ENCODE data around the gene ZNF275. TPM values are rescaled to one million over a fixed set of nuclear protein-coding genes. Genes with fewer than 3 reads are reported as not detected.
A peak's percentile ranks its signal among the peaks of the same experiment; 100 is the strongest.
"Not testable (repeated sequence)": the region's sequence is repeated elsewhere in the genome, so short reads cannot be mapped to it uniquely, and the experiment has no call there.

Gene ZNF275
- total RNA-seq, 2 donors from 2014 or later: 12.0 to 12.4 TPM

DNA sequence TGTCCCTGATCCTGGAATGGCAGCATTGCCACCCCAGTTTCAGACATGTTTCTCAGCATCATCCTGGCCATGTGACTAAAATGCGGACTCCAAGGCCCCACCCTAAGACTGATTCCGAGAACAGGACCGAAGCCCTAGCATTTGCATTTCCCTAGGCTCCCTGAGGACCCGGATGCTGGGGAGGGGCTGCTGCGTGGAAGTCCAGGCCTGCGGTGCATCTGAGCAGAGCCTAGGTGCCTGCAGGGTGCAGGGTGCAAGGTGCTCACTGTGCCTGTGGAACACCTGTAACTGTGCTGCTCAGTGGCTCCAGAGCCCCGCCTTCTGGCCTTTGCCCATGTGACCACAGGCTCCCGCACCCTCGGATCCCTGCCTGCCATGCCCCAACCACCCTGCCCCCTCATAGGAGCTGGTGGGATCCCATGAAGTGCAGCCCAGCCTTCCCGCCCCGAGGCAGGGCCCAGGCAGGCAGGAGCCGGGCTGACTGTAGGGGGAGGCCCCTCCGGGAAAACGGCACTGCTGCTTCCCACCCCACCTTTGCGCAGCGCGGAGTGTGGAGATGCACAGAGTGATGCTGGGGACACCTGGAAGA, 27.3 kb upstream of the ZNF275 start:
- ATAC-seq (no peak), DNase-seq (no peak)
- peaks cover 4% of the 10 kb centered on the region for H3K4me1 Mint-ChIP-seq
- H3K9me3 ChIP-seq (ENCODE audit: control insufficient read depth, low read length, poor library complexity, severe bottlenecking): no peaks in the 10 kb centered on the region
- no peaks in the 10 kb centered on the region for H3K36me3 Mint-ChIP-seq (ENCODE audit: low read depth)
- no peak overlapping the region for H3K27ac Mint-ChIP-seq
- peaks cover 20% of the 10 kb centered on the region for H3K27me3 Mint-ChIP-seq
- H3K4me3 Mint-ChIP-seq: no peak overlapping the region

- no peak overlapping the region for H3K4me3 Mint-ChIP-seq
- peaks cover 20% of the 10 kb centered on the region for H3K27me3 Mint-ChIP-seq
- no peak overlapping the region for H3K27ac Mint-ChIP-seq
- no peaks in the 10 kb centered on the region for H3K36me3 Mint-ChIP-seq (ENCODE audit: low read depth)
- peaks cover 4% of the 10 kb centered on the region for H3K4me1 Mint-ChIP-seq
- no peak for DNase-seq
- no peak for ATAC-seq
- no peaks in the 10 kb centered on the region for H3K9me3 ChIP-seq (ENCODE audit: control insufficient read depth, low read length, poor library complexity, severe bottlenecking)
Observed at GRCh38 chrX:153307276-153308178, 26.4 kb upstream of the ZNF275 start.

DNA sequence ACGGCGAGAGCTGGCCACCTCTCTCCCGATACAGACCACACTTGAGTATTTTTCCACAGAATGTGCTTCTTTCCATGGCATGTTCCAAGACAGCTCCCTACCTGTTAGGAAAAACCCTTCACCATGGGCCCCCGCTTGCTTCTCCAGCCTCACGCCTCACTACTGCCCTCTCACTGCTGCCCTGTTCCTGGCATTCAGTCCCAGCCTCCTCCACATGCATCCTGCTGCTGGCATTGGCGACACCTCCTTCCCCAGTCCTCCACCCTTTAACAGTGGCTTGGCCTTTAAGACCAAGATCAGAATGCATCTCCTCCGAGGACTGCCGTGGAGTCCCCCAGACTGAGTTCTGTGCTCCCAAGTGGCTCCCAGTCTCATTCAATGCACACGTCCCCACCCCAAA, 23.1 kb upstream of the ZNF275 start:
- Mint-ChIP-seq H3K4me3 (no peak overlapping the region), H3K4me1 (no peaks in the 10 kb centered on the region), H3K36me3 (ENCODE audit: low read depth) (no peaks in the 10 kb centered on the region), H3K27me3 (no peaks in the 10 kb centered on the region), H3K27ac (no peak overlapping the region)
- no peak for ATAC-seq
- no peaks in the 10 kb centered on the region for H3K9me3 ChIP-seq (ENCODE audit: control insufficient read depth, low read length, poor library complexity, severe bottlenecking)
- no peak for DNase-seq

DNA sequence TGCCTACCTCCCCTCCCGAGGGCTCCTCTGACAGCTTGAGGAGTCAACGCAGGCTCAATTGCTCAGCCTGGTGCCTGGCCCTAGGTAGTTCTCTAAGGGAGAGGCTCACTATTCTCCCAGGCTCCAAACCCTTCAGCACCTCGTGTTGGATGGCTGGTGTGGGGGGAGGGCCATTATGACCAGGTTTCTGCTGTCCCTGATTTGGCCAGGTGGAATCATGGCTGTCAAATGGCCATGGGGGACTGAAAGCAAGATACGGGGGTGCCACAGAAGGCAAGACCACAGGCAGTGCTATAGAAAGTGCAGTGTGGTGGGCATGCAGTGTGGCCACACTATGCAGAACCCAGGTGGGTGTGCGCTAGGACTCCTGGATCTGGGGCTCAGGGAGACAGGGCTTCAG, 21.9 kb upstream of the ZNF275 start:
- H3K27ac Mint-ChIP-seq: no peak overlapping the region
- H3K36me3 Mint-ChIP-seq (ENCODE audit: low read depth): no peaks in the 10 kb centered on the region
- no peak for DNase-seq
- no peaks in the 10 kb centered on the region for H3K27me3 Mint-ChIP-seq
- no peak overlapping the region for H3K4me3 Mint-ChIP-seq
- no peaks in the 10 kb centered on the region for H3K4me1 Mint-ChIP-seq
- H3K9me3 ChIP-seq (ENCODE audit: control insufficient read depth, low read length, poor library complexity, severe bottlenecking): no peaks in the 10 kb centered on the region
- no peak for ATAC-seq

GRCh38 chrX:153312842-153313241, 21.1 kb upstream of the ZNF275 start:
- ATAC-seq (no peak), DNase-seq (no peak)
- no peak overlapping the region for H3K27ac Mint-ChIP-seq
- H3K9me3 ChIP-seq (ENCODE audit: control insufficient read depth, low read length, poor library complexity, severe bottlenecking): no peaks in the 10 kb centered on the region
- H3K36me3 Mint-ChIP-seq (ENCODE audit: low read depth): no peaks in the 10 kb centered on the region
- H3K4me3 Mint-ChIP-seq: no peak overlapping the region
- no peaks in the 10 kb centered on the region for H3K27me3 Mint-ChIP-seq
- H3K4me1 Mint-ChIP-seq: no peaks in the 10 kb centered on the region

GRCh38 chrX:153317306-153317705, 16.6 kb upstream of the ZNF275 start:
- Mint-ChIP-seq H3K4me3 (no peak overlapping the region), H3K4me1 (no peaks in the 10 kb centered on the region), H3K27ac (no peak overlapping the region), H3K27me3 (peaks cover 4% of the 10 kb centered on the region), H3K36me3 (ENCODE audit: low read depth) (no peaks in the 10 kb centered on the region)
- ATAC-seq (no peak), DNase-seq (no peak)
- no peaks in the 10 kb centered on the region for H3K9me3 ChIP-seq (ENCODE audit: control insufficient read depth, low read length, poor library complexity, severe bottlenecking)

- H3K36me3 Mint-ChIP-seq (ENCODE audit: low read depth): no peaks in the 10 kb centered on the region
Observed at GRCh38 chrX:153317996-153318722, 15.8 kb upstream of the ZNF275 start.

DNA sequence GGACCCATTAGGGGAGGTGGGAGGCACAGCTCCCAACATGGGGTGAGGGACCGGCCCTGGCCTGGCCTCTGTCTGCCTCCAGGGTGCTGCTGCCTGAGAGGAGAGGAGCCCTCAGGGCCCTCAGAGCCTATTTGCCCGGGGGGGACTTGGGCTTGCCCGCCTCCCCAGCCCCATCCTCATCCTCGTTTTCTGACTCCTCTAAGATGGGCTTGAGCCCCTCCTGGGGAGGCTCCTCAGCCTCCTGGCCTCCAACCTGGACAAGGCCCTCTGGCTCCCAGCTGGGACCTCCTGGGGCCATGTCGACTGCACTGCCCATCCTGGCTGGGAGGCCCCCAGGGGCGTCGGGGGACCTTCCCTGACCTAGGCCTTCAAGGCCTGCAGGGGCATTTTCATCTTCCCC, 15.1 kb upstream of the ZNF275 start:
- H3K27ac Mint-ChIP-seq: no peak overlapping the region
- H3K27me3 Mint-ChIP-seq: peaks cover 4% of the 10 kb centered on the region
- no peaks in the 10 kb centered on the region for H3K36me3 Mint-ChIP-seq (ENCODE audit: low read depth)
- DNase-seq (no peak), ATAC-seq (no peak)
- H3K4me1 Mint-ChIP-seq: peaks cover under 1% of the 10 kb centered on the region
- H3K9me3 ChIP-seq (ENCODE audit: control insufficient read depth, low read length, poor library complexity, severe bottlenecking): no peaks in the 10 kb centered on the region
- no peak overlapping the region for H3K4me3 Mint-ChIP-seq

More at GRCh38 chrX:153317996-153318722, 15.8 kb upstream of the ZNF275 start:
- Mint-ChIP-seq H3K4me3 (no peak overlapping the region), H3K4me1 (no peaks in the 10 kb centered on the region), H3K27me3 (peaks cover 4% of the 10 kb centered on the region), H3K27ac (no peak overlapping the region)
- DNase-seq (no peak), ATAC-seq (no peak)
- H3K9me3 ChIP-seq (ENCODE audit: control insufficient read depth, low read length, poor library complexity, severe bottlenecking): no peaks in the 10 kb centered on the region

DNA sequence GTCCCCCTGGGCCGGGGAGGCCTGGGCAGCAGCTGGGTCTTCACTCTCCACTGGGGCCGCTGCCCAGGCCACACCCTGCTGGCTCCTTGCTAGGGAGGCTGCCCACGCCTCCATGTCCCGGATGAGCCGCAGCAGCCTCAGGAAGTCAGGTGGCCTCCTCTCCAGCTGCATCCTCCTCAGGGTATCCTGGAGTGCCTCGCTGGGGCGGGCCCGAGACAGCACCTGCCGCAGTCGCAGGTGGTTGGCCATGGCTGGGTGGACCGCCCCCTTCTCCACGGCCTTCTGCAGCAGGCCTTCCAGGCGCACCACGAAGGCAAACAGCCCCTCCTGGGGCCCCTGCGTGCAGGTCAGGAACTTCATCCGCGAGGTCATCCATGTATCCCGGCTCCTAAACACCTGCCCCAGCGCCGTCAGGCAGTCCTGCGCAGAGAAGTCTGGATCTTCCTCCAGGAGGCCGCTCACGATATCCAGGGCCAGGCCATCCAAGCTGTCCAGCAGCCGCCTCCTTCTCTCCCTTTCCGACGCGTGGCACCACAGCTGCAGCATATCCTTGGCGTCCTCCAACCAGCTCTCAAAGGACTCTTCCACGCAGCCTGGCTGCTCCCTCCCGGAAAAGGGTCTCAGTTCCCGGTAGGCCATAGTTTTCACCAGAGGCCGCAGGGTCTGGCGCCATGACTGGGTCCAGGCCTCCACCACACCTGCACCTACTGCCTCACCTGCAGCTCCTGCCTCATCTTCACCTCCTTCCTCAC, 14.5 kb upstream of the ZNF275 start:
- H3K36me3 Mint-ChIP-seq (ENCODE audit: low read depth): no peaks in the 10 kb centered on the region
- H3K4me3 Mint-ChIP-seq: peak overlapping the region; percentile 52
- H3K4me1 Mint-ChIP-seq: peaks cover 6% of the 10 kb centered on the region
- H3K27me3 Mint-ChIP-seq: peaks cover 4% of the 10 kb centered on the region
- H3K27ac Mint-ChIP-seq: no peak overlapping the region
- DNase-seq (no peak), ATAC-seq (no peak)
- no peaks in the 10 kb centered on the region for H3K9me3 ChIP-seq (ENCODE audit: control insufficient read depth, low read length, poor library complexity, severe bottlenecking)

DNA sequence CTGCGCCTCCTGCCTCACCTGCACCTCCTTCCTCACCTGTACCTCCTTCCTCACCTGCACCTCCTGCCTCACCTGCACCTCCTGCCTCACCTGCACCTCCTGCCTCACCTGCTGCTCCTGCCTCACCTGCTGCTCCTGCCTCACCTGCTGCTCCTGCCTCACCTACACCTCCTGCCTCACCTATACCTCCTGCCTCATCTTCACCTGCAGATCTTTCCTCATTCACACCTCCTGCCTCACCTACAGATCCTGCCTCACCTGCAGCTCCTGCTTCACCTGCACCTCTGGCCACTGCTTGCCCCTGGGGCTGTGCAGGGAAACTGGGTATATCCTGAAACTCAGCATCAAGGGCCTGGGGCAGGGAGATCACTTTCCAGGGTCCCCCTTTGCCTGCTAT, 13.9 kb upstream of the ZNF275 start:
- H3K4me3 Mint-ChIP-seq: peak overlapping the region; percentile 52
- not testable (repeated sequence) for H3K36me3 Mint-ChIP-seq (ENCODE audit: low read depth); H3K27ac Mint-ChIP-seq; H3K27me3 Mint-ChIP-seq; ATAC-seq; DNase-seq; H3K9me3 ChIP-seq (ENCODE audit: control insufficient read depth, low read length, poor library complexity, severe bottlenecking); H3K4me1 Mint-ChIP-seq

DNA sequence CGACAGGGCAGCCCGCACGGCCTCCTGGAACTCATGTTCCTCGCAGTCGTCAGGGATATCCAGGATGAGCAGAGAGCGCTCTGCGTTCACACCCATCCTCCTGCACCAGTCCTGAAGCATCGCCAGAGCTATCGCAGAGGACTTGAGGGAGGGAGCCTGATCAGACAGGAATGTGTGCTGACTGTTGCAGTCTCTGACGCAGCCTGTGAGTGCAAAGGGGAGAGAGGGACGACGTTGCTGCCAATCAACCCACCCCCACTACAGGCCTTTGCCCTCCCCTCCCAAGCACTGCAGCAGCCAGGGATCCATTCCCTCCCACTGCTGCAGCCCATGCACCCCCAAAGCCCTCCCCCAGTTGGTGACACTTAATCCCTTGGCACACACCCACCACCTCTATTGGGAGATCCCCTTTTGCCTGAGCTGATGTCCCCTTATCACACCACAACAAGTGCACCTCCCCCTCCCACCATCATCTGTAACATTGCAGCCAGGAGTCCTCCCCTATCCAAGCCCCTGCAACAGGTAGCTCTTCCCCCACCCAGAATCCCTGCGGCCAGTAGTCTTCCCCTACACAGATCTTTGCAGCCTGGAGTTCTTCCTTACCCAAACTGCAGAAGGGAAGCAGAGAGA, 13.3 kb upstream of the ZNF275 start:
- H3K4me3 Mint-ChIP-seq: no peak overlapping the region
- no peak for ATAC-seq
- H3K4me1 Mint-ChIP-seq: peaks cover 6% of the 10 kb centered on the region
- no peak overlapping the region for H3K27ac Mint-ChIP-seq
- no peak for DNase-seq
- no peaks in the 10 kb centered on the region for H3K9me3 ChIP-seq (ENCODE audit: control insufficient read depth, low read length, poor library complexity, severe bottlenecking)
- peaks cover 4% of the 10 kb centered on the region for H3K27me3 Mint-ChIP-seq
- no peaks in the 10 kb centered on the region for H3K36me3 Mint-ChIP-seq (ENCODE audit: low read depth)

DNA sequence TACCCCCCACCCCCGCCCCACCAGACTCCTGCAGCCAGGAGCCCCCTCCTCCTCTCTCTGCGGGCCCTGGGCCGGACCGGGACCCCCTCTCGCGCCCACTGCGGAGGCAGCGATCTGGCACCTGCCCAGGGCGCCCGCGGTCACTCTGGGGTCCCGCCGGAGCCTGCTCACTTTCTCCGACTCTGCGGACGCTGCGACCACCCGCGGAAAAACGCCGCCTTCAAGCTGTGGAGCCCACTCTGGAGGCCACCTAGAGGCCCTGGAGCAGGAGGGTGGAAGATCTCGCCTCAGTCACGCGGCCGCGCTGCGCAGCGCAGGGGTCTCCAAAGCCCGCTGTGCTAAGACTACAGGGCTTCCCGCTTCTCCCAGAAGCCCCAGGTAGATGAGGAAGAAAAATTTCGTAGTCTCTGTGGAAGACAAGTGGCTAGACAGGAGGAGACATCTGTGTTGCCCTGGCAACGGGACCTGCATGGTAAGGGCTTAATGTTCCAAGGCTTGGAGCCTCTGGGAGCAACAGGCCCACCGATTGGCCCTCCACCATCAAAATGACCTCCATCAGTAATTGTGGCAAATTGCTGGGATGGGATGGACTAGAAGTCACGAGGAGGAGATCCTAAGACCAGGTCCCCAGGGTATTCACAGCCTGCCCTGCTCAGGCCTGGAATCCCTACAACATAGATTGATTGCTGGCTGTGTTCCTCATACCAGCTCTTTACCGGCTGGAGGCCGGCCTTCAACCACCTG, 12.4 kb upstream of the ZNF275 start, which contains the start of gene PNMA6F:
Gene PNMA6F, minus strand, starts transcription at position 387 of the 744 bp plus-strand sequence. CDS start 1,093 bp downstream, outside the sequence.
- no peaks in the 10 kb centered on the region for H3K9me3 ChIP-seq (ENCODE audit: control insufficient read depth, low read length, poor library complexity, severe bottlenecking)
- Mint-ChIP-seq H3K27me3 (peaks cover 4% of the 10 kb centered on the region), H3K4me3 (no peak within 1 kb of the TSS), H3K4me1 (peaks cover 6% of the 10 kb centered on the region), H3K36me3 (ENCODE audit: low read depth) (no peaks in the 10 kb centered on the region), H3K27ac (no peak within 1 kb of the TSS)
- no peak for ATAC-seq
- no peak for DNase-seq

All from T-helper 17 cell (primary cell).